IMR-90 (cell line): ENCODE results near the gene RYR3. TPM values are rescaled to one million over a fixed set of nuclear protein-coding genes. Genes with fewer than 3 reads are reported as not detected.

Source experiments
- ATAC-seq: fragments of 200-7000 bp; cut with Tn5 transposase; 2 replicates; pipeline ENCODE4 v1.9.1; 2020; ENCODE audit warnings: low read depth, mild to moderate bottlenecking, moderate library complexity
- BruUV-seq: library from RNA; stranded (reverse); fragments of 400-500 nt; replicated peaks from 2 replicates; lab custom pipeline; 2021; lab: Mats Ljungman, UMichigan
- CTCF ChIA-PET: fragments of 300-600 bp; formaldehyde crosslinking; extraction: SDS; loops from one replicate; lab custom pipeline; 2021; ENCODE audit warnings: antibody characterized with exemption; lab: Yijun Ruan, JAX
- POLR2A ChIA-PET: fragments of 300-600 bp; sonication (Branson Sonifier 250); formaldehyde crosslinking; loops from one replicate; lab custom pipeline; 2022; ENCODE audit warnings: antibody characterized with exemption; ENCODE audit not compliant: unreplicated experiment; lab: Charles Lee
- DNase-seq: peaks from one replicate; pipeline ENCODE4 v3.0.0; 2013
- H2AFZ ChIP-seq: replicated peaks from 2 replicates; pipeline ENCODE3; 2013; ENCODE audit warnings: low read length, mild to moderate bottlenecking; ENCODE audit not compliant: poor library complexity
- H2AK5ac ChIP-seq: 2 replicates; pipeline ENCODE4 v1.6.1; 2013; ENCODE audit warnings: low read depth, low read length, inconsistent platforms
- H2AK9ac ChIP-seq: replicated peaks from 2 replicates; pipeline ENCODE3; 2013; ENCODE audit warnings: mild to moderate bottlenecking, low read depth, low read length, moderate library complexity; ENCODE audit not compliant: poor library complexity
- H2BK120ac ChIP-seq: 2 replicates; pipeline ENCODE4 v1.6.1; 2013; ENCODE audit warnings: low read depth, low read length, inconsistent platforms
- H2BK15ac ChIP-seq: 3 replicates; pipeline ENCODE4 v1.6.1; 2013; ENCODE audit warnings: low read depth, low read length, inconsistent platforms
- H2BK20ac ChIP-seq: 2 replicates; pipeline ENCODE4 v1.6.1; 2013; ENCODE audit warnings: low read depth, mild to moderate bottlenecking, inconsistent platforms, low read length, moderate library complexity
- H2BK5ac ChIP-seq: 2 replicates; pipeline ENCODE4 v1.6.1; 2013; ENCODE audit warnings: mild to moderate bottlenecking, low read depth, low read length, inconsistent platforms; ENCODE audit not compliant: poor library complexity, severe bottlenecking
- H3K14ac ChIP-seq: replicated peaks from 2 replicates; pipeline ENCODE4 v1.6.1; 2013; ENCODE audit warnings: low read depth, low read length, inconsistent platforms
- H3K18ac ChIP-seq: 2 replicates; pipeline ENCODE4 v1.6.1; 2013; ENCODE audit warnings: low read depth, low read length, control low read depth
- H3K23ac ChIP-seq: 2 replicates; pipeline ENCODE4 v1.6.1; 2013; ENCODE audit warnings: low read depth, low read length, inconsistent platforms
- H3K27ac ChIP-seq: 2 replicates; pipeline ENCODE4 v1.5.1; 2013; ENCODE audit warnings: mild to moderate bottlenecking, control low read depth, low read length; ENCODE audit not compliant: insufficient read depth
- H3K27me3 ChIP-seq: 2 replicates; pipeline ENCODE4 v1.6.1; 2013; ENCODE audit warnings: low read length; ENCODE audit not compliant: control insufficient read depth, insufficient read depth
- H3K36me3 ChIP-seq: 2 replicates; pipeline ENCODE4 v1.6.1; 2013; ENCODE audit warnings: low read length, mixed read lengths; ENCODE audit not compliant: control insufficient read depth, insufficient read depth
- H3K4ac ChIP-seq: 2 replicates; pipeline ENCODE4 v1.6.1; 2013; ENCODE audit warnings: low read depth, low read length, inconsistent platforms
- H3K4me1 ChIP-seq: 2 replicates; pipeline ENCODE4 v1.6.1; 2013; ENCODE audit warnings: low read length, mixed read lengths; ENCODE audit not compliant: control insufficient read depth, insufficient read depth
- H3K4me2 ChIP-seq: 2 replicates; pipeline ENCODE4 v1.6.1; 2013; ENCODE audit warnings: low read depth, mild to moderate bottlenecking, control low read depth, low read length, moderate library complexity
- H3K4me3 ChIP-seq: 2 replicates; pipeline ENCODE4 v1.5.1; 2013; ENCODE audit warnings: low read depth, mild to moderate bottlenecking, control low read depth, low read length, moderate library complexity; ENCODE audit not compliant: insufficient read depth
- H3K56ac ChIP-seq: 2 replicates; pipeline ENCODE4 v1.6.1; 2013; ENCODE audit warnings: low read length, inconsistent platforms; ENCODE audit not compliant: insufficient read depth; ENCODE audit errors: extremely low read depth
- H3K79me1 ChIP-seq, 2 experiments: 2 replicates each; pipeline ENCODE4 v1.6.1; 2013; ENCODE audit warnings: low read length in 2 of 2, inconsistent platforms in 1 of 2, low read depth in 1 of 2
- H3K9ac ChIP-seq: 2 replicates; pipeline ENCODE4 v1.6.1; 2013; ENCODE audit warnings: low read depth, low read length, control low read depth
- H3K9me1 ChIP-seq: 2 replicates; pipeline ENCODE4 v1.6.1; 2013; ENCODE audit warnings: low read length, inconsistent platforms; ENCODE audit not compliant: insufficient read depth
- H3K9me3 ChIP-seq: 2 replicates; pipeline ENCODE4 v1.6.1; 2013; ENCODE audit warnings: low read length; ENCODE audit not compliant: control insufficient read depth, insufficient read depth
- H4K20me1 ChIP-seq: 2 replicates; pipeline ENCODE4 v1.6.1; 2013; ENCODE audit warnings: low read length, inconsistent platforms; ENCODE audit not compliant: insufficient read depth
- H4K5ac ChIP-seq: 2 replicates; pipeline ENCODE4 v1.6.1; 2013; ENCODE audit warnings: mild to moderate bottlenecking, low read depth, low read length, control low read depth
- H4K8ac ChIP-seq, 2 experiments: 2 replicates each; pipeline ENCODE4 v1.6.1; 2013; ENCODE audit warnings: low read depth in 2 of 2, low read length in 2 of 2, control low read depth in 1 of 2, inconsistent platforms in 1 of 2
- H4K91ac ChIP-seq: 2 replicates; pipeline ENCODE4 v1.6.1; 2013; ENCODE audit warnings: low read depth, low read length, inconsistent platforms; ENCODE audit not compliant: insufficient read depth
- CEBPB ChIP-seq: IDR thresholded peaks from 2 replicates; pipeline ENCODE4 v1.6.1; 2012; ENCODE audit warnings: low read depth, low read length, improper control_type of control experiment
- CHD1 ChIP-seq: IDR thresholded peaks from 2 replicates; pipeline ENCODE4 v1.6.1; 2012; ENCODE audit warnings: low read depth, low read length, improper control_type of control experiment
- MAFK ChIP-seq: IDR thresholded peaks from 2 replicates; pipeline ENCODE4 v1.6.1; 2012; ENCODE audit warnings: low read depth, low read length, improper control_type of control experiment
- MAZ ChIP-seq: IDR thresholded peaks from 2 replicates; pipeline ENCODE4 v1.6.1; 2012; ENCODE audit warnings: low read depth, mild to moderate bottlenecking, low read length, improper control_type of control experiment, moderate library complexity, borderline replicate concordance
- NFE2L2 ChIP-seq: fragments of 150-350 bp; IDR thresholded peaks from 2 replicates; pipeline ENCODE4 v1.6.1; 2016; ENCODE audit warnings: low read depth, mild to moderate bottlenecking, low read length
- POLR2A ChIP-seq: IDR thresholded peaks from 2 replicates; pipeline ENCODE4 v1.6.1; 2012; ENCODE audit warnings: mild to moderate bottlenecking, low read depth, low read length
- RAD21 ChIP-seq: IDR thresholded peaks from 2 replicates; pipeline ENCODE4 v1.6.1; 2012; ENCODE audit warnings: low read length, improper control_type of control experiment
- RCOR1 ChIP-seq: IDR thresholded peaks from 2 replicates; pipeline ENCODE4 v1.6.1; 2012; ENCODE audit warnings: mild to moderate bottlenecking, low read length, improper control_type of control experiment; ENCODE audit not compliant: insufficient replicate concordance
- RFX5 ChIP-seq: IDR thresholded peaks from 2 replicates; pipeline ENCODE4 v1.8.0; 2012; ENCODE audit warnings: low read depth, mild to moderate bottlenecking, low read length, moderate library complexity
- WGBS, 2 experiments: methylation state at CpG; one replicate each; pipeline versions ENCODE4 v1.1.5 to v1.1.7; 2013; ENCODE audit warnings: missing lambda C conversion rate in 2 of 2; ENCODE audit not compliant: insufficient read length in 1 of 2; ENCODE audit errors: extremely low coverage in 2 of 2; 5-methylcytosine and 5-hydroxymethylcytosine counted together
- dilution Hi-C: fragments of 300-500 bp; cut with HindIII; formaldehyde crosslinking; loops from one replicate; pipeline ENCODE4 v1.14.3; 2018; ENCODE audit warnings: low sequenced_read_pairs; ENCODE audit not compliant: unreplicated experiment
- in situ Hi-C: fragments of 300-500 bp; cut with MboI; formaldehyde crosslinking; loops from 3 replicates; pipeline ENCODE4 v1.14.3; 2019; ENCODE audit warnings: low sequenced_read_pairs, inconsistent platforms, mixed read lengths
- intact Hi-C: fragments of 100-400 bp; cut with micrococcal nuclease; formaldehyde crosslinking; loops from 2 replicates; pipeline ENCODE4 v1.10.0; 2022
- polyA plus RNA-seq, 3 experiments: library from polyadenylated mRNA; depleted of rRNA; stranded (reverse); fragments of >200 nt; gene quantifications; 2 replicates each; pipeline ENCODE4 v1.2.3, GENCODE V29; 2012; ENCODE audit warnings: low replicate concordance in 1 of 3
- total RNA-seq: library from RNA; depleted of rRNA; stranded (reverse); fragments of >200 nt; gene quantifications from 2 replicates; pipeline ENCODE4 v1.2.3, GENCODE V29; 2012

The RYR3 gene
- total and polyA plus RNA-seq, 2 of the 4 experiments (the other 2 are of a cell fraction), result 0.18 TPM; not detected in 1

DNA sequence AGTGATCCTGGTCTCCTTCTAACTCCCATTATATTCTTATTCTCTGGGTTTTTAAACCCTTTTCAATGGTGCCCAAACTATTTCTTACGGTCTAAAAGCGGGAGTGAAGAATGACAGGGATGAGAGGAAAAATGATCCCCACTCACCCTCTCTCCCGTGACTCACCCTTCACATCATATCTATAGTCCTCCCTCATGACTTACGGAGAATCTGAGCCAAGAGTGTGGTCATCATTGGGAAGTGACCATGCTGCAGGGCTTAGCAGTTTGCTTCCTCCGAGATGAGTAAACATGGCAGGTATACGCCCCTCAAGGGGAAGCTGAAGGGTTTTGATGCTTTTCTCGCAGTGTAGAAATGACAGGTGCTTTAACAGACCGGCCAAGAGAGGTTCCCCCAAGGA lies 274.0 kb downstream of the RYR3 start:
- no peaks in the 10 kb centered on the region for H3K36me3 ChIP-seq
- H4K91ac ChIP-seq, result no peak overlapping the region
- H3K9me3 ChIP-seq, result no peaks in the 10 kb centered on the region
- no peaks in the 10 kb centered on the region for H3K4me1 ChIP-seq
- no peak overlapping the region for H3K56ac ChIP-seq
- no peaks in the 10 kb centered on the region for H3K9me1 ChIP-seq
- H4K5ac ChIP-seq, result no peak overlapping the region
- intact Hi-C loops, result no loop called here
- no TSS peak for BruUV-seq
- no peak overlapping the region for H2AFZ ChIP-seq
- no peak overlapping the region for H3K23ac ChIP-seq
- H2BK5ac ChIP-seq, result no peak overlapping the region
- no peak overlapping the region for H3K14ac ChIP-seq
- H3K4me2 ChIP-seq, result no peak overlapping the region
- H3K9ac ChIP-seq, result no peak overlapping the region
- DNase-seq (peak; percentile 12), ATAC-seq (no peak)
- H2BK15ac ChIP-seq, result no peak overlapping the region
- H2AK5ac ChIP-seq, result no peak overlapping the region
- POLR2A ChIA-PET, result no interaction called here
- TF ChIP-seq RFX5 (no peak), CHD1 (no peak), MAFK (no peak), CEBPB (no peak), RAD21 (no peak), RCOR1 (no peak), MAZ (no peak), POLR2A (no peak), NFE2L2 (no peak)
- no peaks in the 10 kb centered on the region for H4K20me1 ChIP-seq
- no peak overlapping the region for H2BK20ac ChIP-seq
- CTCF ChIA-PET, result no interaction called here
- H3K79me1 ChIP-seq, result no peaks in the 10 kb centered on the region
- H3K4ac ChIP-seq, result no peak overlapping the region
- no peaks in the 10 kb centered on the region for H3K27me3 ChIP-seq
- dilution Hi-C loops, result no loop called here
- H4K8ac ChIP-seq, result no peak overlapping the region
- H2AK9ac ChIP-seq, result no peak overlapping the region
- H3K4me3 ChIP-seq, result no peak overlapping the region
- no peak overlapping the region for H2BK120ac ChIP-seq
- H3K18ac ChIP-seq, result no peak overlapping the region
- in situ Hi-C loops, result no loop called here
- H3K27ac ChIP-seq, result no peak overlapping the region
- no CpG with 5 or more reads among the region's 8 CpGs for whole genome bisulfite sequencing, 2 experiments
